HepG2 (cell line): ENCODE results near the gene SDK1. TPM values are rescaled to one million over a fixed set of nuclear protein-coding genes. Genes with fewer than 3 reads are reported as not detected.

ENCODE experiments used
- ATAC-seq: fragments of 200-7000 bp; cut with Tn5 transposase; 3 replicates; pipeline ENCODE4 v1.9.1; 2020; ENCODE audit warnings: mild to moderate bottlenecking, moderate library complexity
- BruUV-seq: library from RNA; stranded (reverse); fragments of 400-500 nt; replicated peaks from 2 replicates; lab custom pipeline; 2021; lab: Mats Ljungman, UMichigan
- CTCF ChIA-PET: fragments of 300-600 bp; formaldehyde crosslinking; extraction: SDS; loops from one replicate; lab custom pipeline; 2021; ENCODE audit warnings: low total read pairs, inconsistent platforms, low intra/inter-chr PET ratio; lab: Yijun Ruan, JAX
- POLR2A ChIA-PET: fragments of 350-600 bp; sonication (Branson Sonifier 250); formaldehyde crosslinking; loops from one replicate; lab custom pipeline; 2020; ENCODE audit warnings: antibody characterized with exemption, inconsistent platforms; lab: Yijun Ruan, JAX
- DNase-seq: peaks from one replicate; pipeline ENCODE4 v3.0.0-alpha.2; 2015; ENCODE audit warnings: low spot score
- FAIRE-seq: peaks from 3 replicates; lab custom pipeline; 2011; peaks lifted over from hg19 to GRCh38; lab: Jason Lieb, UNC
- H2AFZ ChIP-seq: one replicate; pipeline ENCODE4 v1.6.1; 2011; ENCODE audit warnings: low read length, inconsistent platforms
- H3K27ac ChIP-seq: fragments of 300-600 bp; 3 replicates; pipeline ENCODE4 v1.8.0; 2011; ENCODE audit warnings: mixed run types, mild to moderate bottlenecking, mixed read lengths, low read length, inconsistent platforms; ENCODE audit not compliant: insufficient read depth; ENCODE audit errors: extremely low read length
- H3K27me3 ChIP-seq, 2 experiments: fragments of 200-600 bp in 1 of 2; 2 replicates in 1 of 2; 3 replicates in 1 of 2; pipeline versions ENCODE4 v1.6.0 to v1.8.0; 2011; ENCODE audit warnings: low read length in 2 of 2, mild to moderate bottlenecking in 2 of 2, moderate library complexity in 2 of 2, inconsistent platforms in 1 of 2; ENCODE audit not compliant: insufficient read depth in 2 of 2, control insufficient read depth in 1 of 2
- H3K36me3 ChIP-seq, 2 experiments: fragments of 200-600 bp in 1 of 2; replicated peaks in 1 of 2; 2 replicates in 1 of 2; 3 replicates in 1 of 2; pipeline versions ENCODE4 v1.5.1 to v1.8.0; 2011; ENCODE audit warnings: low read length in 2 of 2, inconsistent platforms in 1 of 2; ENCODE audit not compliant: insufficient read depth in 2 of 2, control insufficient read depth in 1 of 2
- H3K4me1 ChIP-seq: 2 replicates; pipeline ENCODE4 v1.5.1; 2012; ENCODE audit warnings: low read length, inconsistent platforms; ENCODE audit not compliant: insufficient read depth
- H3K4me2 ChIP-seq: 2 replicates; pipeline ENCODE4 v1.6.0; 2011; ENCODE audit warnings: low read depth, low read length, inconsistent platforms
- H3K4me3 ChIP-seq, 3 experiments: fragments of 200-600 bp in 1 of 3; sonication (generic), shearing (Covaris generic) in 1 of 3; replicated peaks in 1 of 3; 2 replicates each; pipeline ENCODE4 v1.5.1; 2011 to 2016; ENCODE audit warnings: low read length in 3 of 3, inconsistent platforms in 2 of 3, low read depth in 2 of 3, mild to moderate bottlenecking in 2 of 3, control low read depth in 1 of 3, mixed read lengths in 1 of 3; ENCODE audit not compliant: insufficient read depth in 1 of 3
- H3K79me2 ChIP-seq: one replicate; pipeline ENCODE4 v1.6.1; 2011; ENCODE audit warnings: low read length, inconsistent platforms; ENCODE audit not compliant: insufficient read depth
- H3K9ac ChIP-seq: 2 replicates; pipeline ENCODE4 v1.6.0; 2011; ENCODE audit warnings: mild to moderate bottlenecking, low read depth, low read length, inconsistent platforms; ENCODE audit not compliant: insufficient read depth
- H3K9me3 ChIP-seq: 2 replicates; pipeline ENCODE4 v1.5.1; 2012; ENCODE audit warnings: mild to moderate bottlenecking, low read length
- H4K20me1 ChIP-seq: 2 replicates; pipeline ENCODE4 v1.6.0; 2011; ENCODE audit warnings: inconsistent platforms, mild to moderate bottlenecking, low read length, moderate library complexity; ENCODE audit not compliant: insufficient read depth
- TP53 ChIP-seq: sonication (generic); formaldehyde crosslinking; conservative IDR thresholded peaks from 2 replicates; pipeline ENCODE4 v1.4.0; 2020; ENCODE audit warnings: missing genetic modification reagents
- ZNF142 ChIP-seq: sonication (generic); formaldehyde crosslinking; IDR thresholded peaks from 2 replicates; pipeline ENCODE4 v1.4.0; 2020; ENCODE audit warnings: missing genetic modification reagents
- WGBS: methylation state at CpG from one replicate; pipeline ENCODE4 v1.1.6; 2017; ENCODE audit warnings: low lambda C conversion rate; 5-methylcytosine and 5-hydroxymethylcytosine counted together
- in situ Hi-C: cut with HindIII; loops from 2 replicates; pipeline ENCODE4 v1.10.0; 2017; ENCODE audit warnings: low pct_unique_long_range_greater_than_20kb; ENCODE audit not compliant: extremely low pct_ligation_motif_present
- intact Hi-C: fragments of 100-400 bp; cut with micrococcal nuclease; formaldehyde crosslinking; loops from one replicate; pipeline ENCODE4 v1.10.0; 2022; ENCODE audit not compliant: unreplicated experiment
- polyA plus RNA-seq, 8 experiments: library from polyadenylated mRNA; depleted of rRNA in 3 of 8; stranded (reverse) in 7 of 8; unstranded in 1 of 8; fragments of >200 nt; fragmentation: Illumina TruSeq in 4 of 8; extraction: Trizol in 4 of 8; gene quantifications; 2 replicates each; pipeline versions ENCODE4 v1.2.1 to v1.2.3, GENCODE V29; 2011 to 2016; ENCODE audit warnings: low read depth in 4 of 8, missing spikeins in 1 of 8, mixed read lengths in 1 of 8; ENCODE audit not compliant: insufficient read depth in 1 of 8
- total RNA-seq, 5 experiments: library from RNA; depleted of rRNA; stranded (reverse); fragments of >200 nt; fragmentation: Illumina TruSeq; extraction: Trizol; gene quantifications; 2 replicates each; pipeline ENCODE4 v1.2.3, GENCODE V29; 2016; ENCODE audit warnings: low read depth in 1 of 5

The SDK1 gene
- total and polyA plus RNA-seq, 2 of the 13 experiments (the other 11 are each of a cell fraction or from before 2014, with no cell fraction given): 0.35 to 2.4 TPM

GRCh38 chr7:3301831-3302618 is 973 bp downstream of the SDK1 start (continued):
- TF ChIP-seq ZNF142 (CRISPR knock-in tag): peak; percentile 94

- no peak overlapping the region for H2AFZ ChIP-seq
- ChIA-PET POLR2A (no interaction called here), CTCF (no interaction called here)
- H3K4me2 ChIP-seq: peak overlapping the region; percentile 83
- ATAC-seq (no peak), DNase-seq (no peak), FAIRE-seq (peak; percentile 15)
- H4K20me1 ChIP-seq: no peaks in the 10 kb centered on the region
- peaks cover 27% of the 10 kb centered on the region for H3K4me1 ChIP-seq
- no peaks in the 10 kb centered on the region for H3K9me3 ChIP-seq
- H3K27ac ChIP-seq: no peak overlapping the region
- intact Hi-C loops: loop anchor here (5.0 kb wide), 1 partner anchor 370 kb away; no protein-coding TSS in a partner anchor
- H3K36me3 ChIP-seq: no peaks in the 10 kb centered on the region
- peak overlapping the region; percentile 64; the same call in 1 of the 2 replicates for H3K9ac ChIP-seq
- 62% methylated on average over 7 of the region's 7 CpGs for whole genome bisulfite sequencing
- no peak for TF ChIP-seq TP53 (CRISPR knock-in tag)
- in situ Hi-C loops: no loop called here
- BruUV-seq: TSS peak; percentile 57
- H3K79me2 ChIP-seq: peaks cover 3% of the 10 kb centered on the region
- peaks cover 0 to 8% of the 10 kb centered on the region in 2 experiments; a peak in 1 of 5 replicates for H3K27me3 ChIP-seq
- peak overlapping the region; percentile 48 to 82 (median 80) for H3K4me3 ChIP-seq
Observed at GRCh38 chr7:3302681-3303320, 1.7 kb downstream of the SDK1 start.
